ENCODE data around the gene VWA8. TPM values are rescaled to one million over a fixed set of nuclear protein-coding genes. Genes with fewer than 3 reads are reported as not detected.

Gene VWA8
- total and polyA plus RNA-seq, 2 of the 8 experiments (the other 6 are each of a cell fraction or from before 2014, with no cell fraction given), result 5.9 to 19.6 TPM

DNA sequence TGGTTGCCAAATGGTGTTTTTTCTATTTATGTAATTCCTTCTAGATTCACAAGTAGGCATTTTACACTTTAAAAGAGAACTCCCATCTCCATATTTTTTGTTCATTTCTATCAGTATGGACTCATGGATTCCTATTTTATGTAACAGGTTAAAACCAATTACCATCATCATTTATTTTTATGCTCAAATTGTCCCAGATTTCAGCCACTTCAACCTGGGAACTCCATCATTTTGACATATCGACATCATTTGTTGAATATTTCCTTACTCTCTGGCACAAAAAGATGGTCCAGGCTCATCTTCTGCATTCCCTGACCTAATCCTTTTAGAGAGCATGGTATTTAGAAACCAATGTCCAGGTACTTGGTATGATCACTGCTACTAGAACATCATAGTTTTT lies 79.9 kb downstream of the VWA8 start:
- FAIRE-seq (no peak), DNase-seq (ENCODE audit: low read depth in 1 of 2, low spot score in 2 of 2) (no peak)
- H3K27ac ChIP-seq (ENCODE audit: low read depth, low read length), result no peak overlapping the region
- H2BK12ac ChIP-seq (ENCODE audit: low read depth, low read length), result no peak overlapping the region
- no peak overlapping the region for H4K8ac ChIP-seq (ENCODE audit: extremely low read depth, insufficient read depth, low read length)
- no peak overlapping the region for H3K18ac ChIP-seq (ENCODE audit: extremely low read depth, low read length)
- H2AFZ ChIP-seq (ENCODE audit: low read length), result no peak overlapping the region
- H4K20me1 ChIP-seq (replicated peaks in 1 of 2; ENCODE audit: control insufficient read depth in 1 of 2, insufficient read depth in 2 of 2, low read length in 2 of 2), result no peaks in the 10 kb centered on the region
- H3K9me3 ChIP-seq (ENCODE audit: insufficient read depth in 2 of 2, low read depth in 1 of 2, low read length in 1 of 2), result peaks cover 2 to 7% of the 10 kb centered on the region in 2 experiments; a peak in 3 of 4 replicates
- no peak overlapping the region for H2BK15ac ChIP-seq (ENCODE audit: low read length)
- H3K79me2 ChIP-seq (ENCODE audit: control insufficient read depth in 1 of 2, insufficient read depth in 2 of 2, low read length in 2 of 2), result no peaks in the 10 kb centered on the region
- no peaks in the 10 kb centered on the region for H3K79me1 ChIP-seq (ENCODE audit: low read depth, low read length)
- no peak overlapping the region for H2BK120ac ChIP-seq (replicated peaks; ENCODE audit: low read depth, low read length)
- H3K4ac ChIP-seq (replicated peaks; ENCODE audit: insufficient read length, low read depth, low read length), result no peak overlapping the region
- H3K9ac ChIP-seq (replicated peaks in 1 of 4; ENCODE audit: extremely low read depth in 1 of 4, low read depth in 3 of 4, low read length in 3 of 4), result no peak overlapping the region
- H3K14ac ChIP-seq (ENCODE audit: insufficient read length), result no peak overlapping the region
- no peak overlapping the region for H3K23ac ChIP-seq (ENCODE audit: insufficient read length)
- H2BK20ac ChIP-seq (ENCODE audit: low read length), result no peak overlapping the region
- POLR2A ChIA-PET (ENCODE audit: partially characterized antibody), result no interaction called here
- H3K4me3 ChIP-seq (ENCODE audit: extremely low read depth in 1 of 4, insufficient read depth in 2 of 4, low read depth in 3 of 4, low read length in 4 of 4), result no peak overlapping the region
- peaks cover 2% of the 10 kb centered on the region; the same call in 1 of the 2 replicates for H3K23me2 ChIP-seq (ENCODE audit: low read depth, low read length)
- no peak overlapping the region for H3K4me2 ChIP-seq (ENCODE audit: insufficient read depth in 1 of 2, low read depth in 2 of 2, low read length in 2 of 2)
- H3K36me3 ChIP-seq (ENCODE audit: control insufficient read depth in 2 of 4, insufficient read depth in 4 of 4, low read length in 3 of 4), result peaks cover 0 to 26% (median 11%) of the 10 kb centered on the region in 4 experiments; a peak in 5 of 8 replicates
- H3K27me3 ChIP-seq (replicated peaks in 1 of 4; ENCODE audit: control insufficient read depth in 3 of 4, extremely low read depth in 1 of 4, insufficient read depth in 3 of 4, low read length in 3 of 4), result no peaks in the 10 kb centered on the region
- no peak overlapping the region for H4K91ac ChIP-seq (replicated peaks; ENCODE audit: insufficient read length, low read length)
- no peak overlapping the region for H2AK5ac ChIP-seq (ENCODE audit: low read depth, low read length)
- CTCF ChIA-PET (ENCODE audit: partially characterized antibody), result no interaction called here
- 94% methylated on average over 1 of the region's 1 CpG; no CpG with 5 or more reads in 1 of the 2 experiments for WGBS, 2 experiments (ENCODE audit: extremely low coverage in 1 of 2, insufficient coverage in 1 of 2, insufficient read length in 1 of 2, insufficient replicate concordance in 2 of 2, low coverage in 1 of 2, low lambda C conversion rate in 2 of 2, missing lambda C conversion rate in 1 of 2)
- no peak overlapping the region for H3K56ac ChIP-seq (replicated peaks; ENCODE audit: insufficient read length, low read depth, low read length)
- H3K4me1 ChIP-seq (replicated peaks in 1 of 4; ENCODE audit: control insufficient read depth in 3 of 4, insufficient read depth in 4 of 4, low read length in 3 of 4), result no peaks in the 10 kb centered on the region
- no peak overlapping the region for H4K5ac ChIP-seq (ENCODE audit: insufficient read length, low read depth, low read length)
- no peak overlapping the region for H2BK5ac ChIP-seq (ENCODE audit: low read depth, low read length)
- TF ChIP-seq, protein P1, sequence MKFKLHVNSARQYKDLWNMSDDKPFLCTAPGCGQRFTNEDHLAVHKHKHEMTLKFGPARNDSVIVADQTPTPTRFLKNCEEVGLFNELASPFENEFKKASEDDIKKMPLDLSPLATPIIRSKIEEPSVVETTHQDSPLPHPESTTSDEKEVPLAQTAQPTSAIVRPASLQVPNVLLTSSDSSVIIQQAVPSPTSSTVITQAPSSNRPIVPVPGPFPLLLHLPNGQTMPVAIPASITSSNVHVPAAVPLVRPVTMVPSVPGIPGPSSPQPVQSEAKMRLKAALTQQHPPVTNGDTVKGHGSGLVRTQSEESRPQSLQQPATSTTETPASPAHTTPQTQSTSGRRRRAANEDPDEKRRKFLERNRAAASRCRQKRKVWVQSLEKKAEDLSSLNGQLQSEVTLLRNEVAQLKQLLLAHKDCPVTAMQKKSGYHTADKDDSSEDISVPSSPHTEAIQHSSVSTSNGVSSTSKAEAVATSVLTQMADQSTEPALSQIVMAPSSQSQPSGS (IDR thresholded peaks at IDR 0.05; ENCODE audit: low read length), result no peak
- no peak for TF ChIP-seq CBX8 (IDR thresholded peaks at IDR 0.05; ENCODE audit: borderline replicate concordance, low read depth, low read length)
- no peak for TF ChIP-seq FOSL1 (IDR thresholded peaks at IDR 0.05; ENCODE audit: insufficient read depth, low read depth, low read length)
- no peak for TF ChIP-seq SAP30 (IDR thresholded peaks at IDR 0.05; ENCODE audit: insufficient read depth, insufficient replicate concordance, low read length)
- TF ChIP-seq PHF8 (conservative IDR thresholded peaks at IDR 0.05; ENCODE audit: low read depth, low read length), result no peak
- TF ChIP-seq CREB1 (IDR thresholded peaks at IDR 0.05), result no peak
- TF ChIP-seq CHD2 (IDR thresholded peaks at IDR 0.05; ENCODE audit: low read length), result no peak
- no peak for TF ChIP-seq NANOG (IDR thresholded peaks at IDR 0.05; ENCODE audit: insufficient read depth, low read depth, low read length, poor library complexity, severe bottlenecking)
- no peak for TF ChIP-seq SRF (IDR thresholded peaks at IDR 0.05; ENCODE audit: low read depth, low read length)
- TF ChIP-seq, protein P2, sequence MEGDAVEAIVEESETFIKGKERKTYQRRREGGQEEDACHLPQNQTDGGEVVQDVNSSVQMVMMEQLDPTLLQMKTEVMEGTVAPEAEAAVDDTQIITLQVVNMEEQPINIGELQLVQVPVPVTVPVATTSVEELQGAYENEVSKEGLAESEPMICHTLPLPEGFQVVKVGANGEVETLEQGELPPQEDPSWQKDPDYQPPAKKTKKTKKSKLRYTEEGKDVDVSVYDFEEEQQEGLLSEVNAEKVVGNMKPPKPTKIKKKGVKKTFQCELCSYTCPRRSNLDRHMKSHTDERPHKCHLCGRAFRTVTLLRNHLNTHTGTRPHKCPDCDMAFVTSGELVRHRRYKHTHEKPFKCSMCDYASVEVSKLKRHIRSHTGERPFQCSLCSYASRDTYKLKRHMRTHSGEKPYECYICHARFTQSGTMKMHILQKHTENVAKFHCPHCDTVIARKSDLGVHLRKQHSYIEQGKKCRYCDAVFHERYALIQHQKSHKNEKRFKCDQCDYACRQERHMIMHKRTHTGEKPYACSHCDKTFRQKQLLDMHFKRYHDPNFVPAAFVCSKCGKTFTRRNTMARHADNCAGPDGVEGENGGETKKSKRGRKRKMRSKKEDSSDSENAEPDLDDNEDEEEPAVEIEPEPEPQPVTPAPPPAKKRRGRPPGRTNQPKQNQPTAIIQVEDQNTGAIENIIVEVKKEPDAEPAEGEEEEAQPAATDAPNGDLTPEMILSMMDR (IDR thresholded peaks at IDR 0.05; ENCODE audit: control extremely low read depth in 1 of 3, insufficient read depth in 1 of 3, low read depth in 1 of 3, low read length in 3 of 3), result no peak
